Right cardiac atrium (tissue), 5 donors: ENCODE results near the gene RUNX3. TPM values are rescaled to one million over a fixed set of nuclear protein-coding genes. Genes with fewer than 3 reads are reported as not detected.
"Not testable (repeated sequence)": the region's sequence is repeated elsewhere in the genome, so short reads cannot be mapped to it uniquely, and the experiment has no call there.

Source experiments
- ATAC-seq, 2 donors: fragments of 200-7000 bp; cut with Tn5 transposase; one replicate each; pipeline versions ENCODE4 v1.8.0 to v1.9.1; 2020; ENCODE audit warnings: moderate library complexity in 2 of 2, mild to moderate bottlenecking in 1 of 2
- DNase-seq, 3 donors: peaks; one replicate each; pipeline ENCODE4 v3.0.0-alpha.2; 2020
- H3K27ac ChIP-seq: one replicate; pipeline ENCODE4 v1.5.1; 2013; ENCODE audit warnings: mild to moderate bottlenecking, low read length, control low read depth, moderate library complexity
- H3K27me3 ChIP-seq: one replicate; pipeline ENCODE4 v1.6.1; 2013; ENCODE audit not compliant: control insufficient read depth, insufficient read depth
- H3K4me1 ChIP-seq: one replicate; pipeline ENCODE4 v1.6.1; 2013; ENCODE audit warnings: low read length; ENCODE audit not compliant: control insufficient read depth, insufficient read depth
- H3K4me3 ChIP-seq: one replicate; pipeline ENCODE4 v1.5.1; 2013; ENCODE audit warnings: low read length, control low read depth
- H3K9me3 ChIP-seq: one replicate; pipeline ENCODE4 v1.6.1; 2013; ENCODE audit warnings: low read length; ENCODE audit not compliant: control insufficient read depth
- WGBS: extraction: QIAGEN DNeasy Blood & Tissue Kit; methylation state at CpG from one replicate; pipeline ENCODE4 v1.1.7; 2013; 5-methylcytosine and 5-hydroxymethylcytosine counted together
- intact Hi-C, 4 donors: fragments of 100-400 bp; cut with DNase I; formaldehyde crosslinking; loops; one replicate each; pipeline versions ENCODE4 v1.11.0 to v1.14.0; 2022 to 2023
- long read RNA-seq, 4 donors: library from polyadenylated mRNA; unstranded; transcript quantifications; one replicate each; pipeline ENCODE4 v2.0.0, GENCODE V29; 2020 to 2021
- polyA plus RNA-seq: library from polyadenylated mRNA; stranded (reverse); fragments of 200-250 nt; gene quantifications from one replicate; pipeline ENCODE4 v1.2.3, GENCODE V29; 2013
- total RNA-seq, 4 donors: library from RNA; stranded (reverse); fragmentation: NEBNext Ultra II Directional; extraction: Animal tissue kit (Norgen Biotek cat#: 25700); gene quantifications; one replicate each; pipeline ENCODE4 v1.2.1, GENCODE V29; 2021
- donor health status: healthy with polysubstance abuse.
- donor health status: DM: no; HTN: yes; CAD: no.
- donor health status: DM: no; HTN: no; CAD: no.
- donor health status: DM: no; HTN: yes; CAD: no; lungs with severe emphysema.
- donor health status: DM: yes; HTN: yes; CAD: no.

Gene RUNX3
- 1 to 10 TPM in 2 of 4 donors, under 1 TPM in 2; 0.79 to 1.8 (median 0.96) TPM for total RNA-seq
- polyA plus RNA-seq, result 0.34 TPM
- long read RNA-seq, donor 1, partial matches to known transcripts, result 0 of 1 reads
- long read RNA-seq, donor 1, other reads (novel, unspliced or antisense), result 0 of 1 reads
- long read RNA-seq, donor 2, result 0 reads
- long read RNA-seq, donor 3, partial matches to known transcripts, result 0 of 2 reads
- long read RNA-seq, donor 3, other reads (novel, unspliced or antisense), result 0 of 2 reads
- long read RNA-seq, donor 4, result 0 reads

GRCh38 chr1:24930260-24931145 is at the start of gene RUNX3:
Gene RUNX3, minus strand, starts transcription at chr1:24930276. Its CDS starts 408 bp downstream, at chr1:24929868.
- peak within 1 kb of the TSS; percentile 42 for H3K4me3 ChIP-seq
- WGBS, result 7% methylated on average over 88 of the region's 88 CpGs
- H3K27me3 ChIP-seq, result no peaks in the 10 kb centered on the region
- DNase-seq (peak; percentile 52 to 90 (median 87)), ATAC-seq (peak; percentile 40 to 59)
- no peaks in the 10 kb centered on the region for H3K9me3 ChIP-seq
- no peak within 1 kb of the TSS for H3K27ac ChIP-seq
- intact Hi-C loops, result loop anchor here in 2 of 4 donors (10.0 kb wide), 2 partner anchors 174 to 274 kb away; no protein-coding TSS in a partner anchor
- H3K4me1 ChIP-seq, result no peaks in the 10 kb centered on the region

GRCh38 chr1:24979232-24979631 is 49.2 kb upstream of the RUNX3 start:
- H3K4me3 ChIP-seq, H3K4me1 ChIP-seq, H3K9me3 ChIP-seq, H3K27me3 ChIP-seq, H3K27ac ChIP-seq, DNase-seq, ATAC-seq, intact Hi-C loops: not testable (repeated sequence)
- WGBS, result 79% methylated on average over 4 of the region's 4 CpGs

- intact Hi-C loops, result no loop called here
- Histone ChIP-seq H3K27me3 (no peaks in the 10 kb centered on the region), H3K9me3 (peaks cover 2% of the 10 kb centered on the region), H3K27ac (no peak overlapping the region), H3K4me1 (no peaks in the 10 kb centered on the region), H3K4me3 (no peak overlapping the region)
- DNase-seq (no peak), ATAC-seq (no peak)
- WGBS, result 65% methylated on average over 9 of the region's 9 CpGs
Observed at GRCh38 chr1:24978383-24979032, 48.4 kb upstream of the RUNX3 start.

GRCh38 chr1:24975391-24975790 is 45.3 kb upstream of the RUNX3 start:
- WGBS, result 92% methylated on average over 2 of the region's 2 CpGs

GRCh38 chr1:24973315-24973714 is 43.2 kb upstream of the RUNX3 start:
- no peaks in the 10 kb centered on the region for H3K27me3 ChIP-seq
- H3K4me3 ChIP-seq, result no peak overlapping the region
- ATAC-seq (no peak), DNase-seq (no peak)
- peaks cover 2% of the 10 kb centered on the region for H3K9me3 ChIP-seq
- H3K4me1 ChIP-seq, result no peaks in the 10 kb centered on the region
- H3K27ac ChIP-seq, result no peak overlapping the region
- intact Hi-C loops, result no loop called here
- 82% methylated on average over 5 of the region's 5 CpGs for WGBS

More at GRCh38 chr1:24975391-24975790, 45.3 kb upstream of the RUNX3 start:
- H3K4me3 ChIP-seq, result no peak overlapping the region
- H3K27me3 ChIP-seq, result no peaks in the 10 kb centered on the region
- peaks cover 2% of the 10 kb centered on the region for H3K9me3 ChIP-seq
- no peak for DNase-seq
- H3K4me1 ChIP-seq, result no peaks in the 10 kb centered on the region
- ATAC-seq, result no peak
- no peak overlapping the region for H3K27ac ChIP-seq
- intact Hi-C loops, result no loop called here

GRCh38 chr1:24972915-24973242 is 42.8 kb upstream of the RUNX3 start:
- WGBS, result 88% methylated on average over 6 of the region's 6 CpGs
- no peak overlapping the region for H3K27ac ChIP-seq
- no peak overlapping the region for H3K4me3 ChIP-seq
- DNase-seq, result no peak
- no peaks in the 10 kb centered on the region for H3K4me1 ChIP-seq
- peaks cover 2% of the 10 kb centered on the region for H3K9me3 ChIP-seq
- intact Hi-C loops, result no loop called here
- H3K27me3 ChIP-seq, result no peaks in the 10 kb centered on the region
- no peak for ATAC-seq

- WGBS, result 57% methylated on average over 8 of the region's 8 CpGs
- DNase-seq (no peak), ATAC-seq (no peak)
- H3K4me1 ChIP-seq, result no peaks in the 10 kb centered on the region
- H3K4me3 ChIP-seq, result no peak overlapping the region
- H3K27me3 ChIP-seq, result no peaks in the 10 kb centered on the region
- intact Hi-C loops, result no loop called here
- no peak overlapping the region for H3K27ac ChIP-seq
- peaks cover 2% of the 10 kb centered on the region for H3K9me3 ChIP-seq
Observed at GRCh38 chr1:24972221-24972914, 42.3 kb upstream of the RUNX3 start.

- no peak overlapping the region for H3K4me3 ChIP-seq
- no peak for DNase-seq
- no peak for ATAC-seq
- no peaks in the 10 kb centered on the region for H3K27me3 ChIP-seq
- intact Hi-C loops, result no loop called here
- H3K9me3 ChIP-seq, result no peaks in the 10 kb centered on the region
- WGBS, result 62% methylated on average over 23 of the region's 23 CpGs
- H3K27ac ChIP-seq, result no peak overlapping the region
- H3K4me1 ChIP-seq, result no peaks in the 10 kb centered on the region
Observed at GRCh38 chr1:24970926-24971875, 41.1 kb upstream of the RUNX3 start.

GRCh38 chr1:24970399-24970753 is 40.3 kb upstream of the RUNX3 start:
- ATAC-seq (no peak), DNase-seq (no peak)
- WGBS, result 31% methylated on average over 13 of the region's 13 CpGs
- H3K27ac ChIP-seq, result no peak overlapping the region
- no peaks in the 10 kb centered on the region for H3K27me3 ChIP-seq
- intact Hi-C loops, result no loop called here
- no peaks in the 10 kb centered on the region for H3K4me1 ChIP-seq
- no peaks in the 10 kb centered on the region for H3K9me3 ChIP-seq
- no peak overlapping the region for H3K4me3 ChIP-seq
